HuH-7 (cell line): ENCODE results near the gene GPC2.
"Not testable (repeated sequence)": the region's sequence is repeated elsewhere in the genome, so short reads cannot be mapped to it uniquely, and the experiment has no call there.

Experiments used
- DNase-seq: peaks from one replicate; pipeline ENCODE4 v3.0.0; 2011; ENCODE audit warnings: low spot score

Gene GPC2, protein sequence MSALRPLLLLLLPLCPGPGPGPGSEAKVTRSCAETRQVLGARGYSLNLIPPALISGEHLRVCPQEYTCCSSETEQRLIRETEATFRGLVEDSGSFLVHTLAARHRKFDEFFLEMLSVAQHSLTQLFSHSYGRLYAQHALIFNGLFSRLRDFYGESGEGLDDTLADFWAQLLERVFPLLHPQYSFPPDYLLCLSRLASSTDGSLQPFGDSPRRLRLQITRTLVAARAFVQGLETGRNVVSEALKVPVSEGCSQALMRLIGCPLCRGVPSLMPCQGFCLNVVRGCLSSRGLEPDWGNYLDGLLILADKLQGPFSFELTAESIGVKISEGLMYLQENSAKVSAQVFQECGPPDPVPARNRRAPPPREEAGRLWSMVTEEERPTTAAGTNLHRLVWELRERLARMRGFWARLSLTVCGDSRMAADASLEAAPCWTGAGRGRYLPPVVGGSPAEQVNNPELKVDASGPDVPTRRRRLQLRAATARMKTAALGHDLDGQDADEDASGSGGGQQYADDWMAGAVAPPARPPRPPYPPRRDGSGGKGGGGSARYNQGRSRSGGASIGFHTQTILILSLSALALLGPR

DNA sequence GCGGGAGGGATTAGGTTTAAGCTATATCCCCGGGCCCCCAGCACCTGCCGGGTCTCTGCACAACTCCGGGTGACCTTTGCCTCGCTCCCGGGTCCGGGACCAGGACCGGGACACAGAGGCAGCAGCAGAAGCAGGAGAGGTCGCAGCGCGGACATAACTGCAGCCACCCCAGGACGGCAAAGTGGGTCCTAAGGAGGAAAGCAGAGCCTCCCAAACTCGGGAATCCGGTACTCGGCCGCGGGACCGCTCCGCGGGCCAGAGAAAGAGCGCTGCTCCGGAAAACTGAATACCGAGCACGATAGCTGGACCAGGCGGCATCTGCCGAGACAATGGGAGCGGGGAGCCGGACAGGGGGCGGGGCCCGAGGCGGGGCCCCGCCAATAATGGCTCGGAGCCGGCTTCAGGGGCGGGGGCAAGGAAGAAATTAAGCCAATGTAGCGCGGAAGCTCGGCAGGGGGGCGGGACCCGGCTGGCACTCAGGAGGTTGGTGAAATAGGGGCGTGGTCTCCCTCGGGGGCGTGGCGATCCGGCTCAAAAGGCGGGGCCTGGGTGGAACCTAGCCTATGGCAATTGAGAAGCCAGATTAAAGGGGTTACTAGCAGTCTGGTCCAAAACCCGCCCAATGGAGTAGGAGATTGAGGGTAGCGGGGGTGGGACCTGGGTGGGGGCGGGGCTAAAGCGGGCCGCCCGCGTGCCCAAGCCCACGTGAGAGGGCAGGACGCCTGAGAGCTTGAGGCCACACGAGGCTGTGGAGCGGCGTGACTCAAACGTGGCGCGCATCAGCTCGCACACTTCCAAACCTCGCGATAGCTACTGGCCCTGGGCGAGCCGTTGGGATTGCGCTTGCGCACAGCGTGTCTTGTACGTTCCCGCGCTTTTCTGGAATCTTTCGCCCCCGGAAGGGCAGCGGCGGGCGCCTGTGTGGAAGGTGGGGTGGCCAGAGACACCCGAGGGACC is at the start of gene GPC2, which contains the start of gene STAG3:
TSS of gene GPC2 (minus strand) at position 337 of the 957 bp plus-strand sequence. CDS start at position 155, 182 bp downstream.
TSS of gene STAG3 (plus strand) at position 874 of the 957 bp plus-strand sequence. CDS start 2,639 bp downstream, outside the sequence.
- DNase-seq = peak; percentile 94

DNA sequence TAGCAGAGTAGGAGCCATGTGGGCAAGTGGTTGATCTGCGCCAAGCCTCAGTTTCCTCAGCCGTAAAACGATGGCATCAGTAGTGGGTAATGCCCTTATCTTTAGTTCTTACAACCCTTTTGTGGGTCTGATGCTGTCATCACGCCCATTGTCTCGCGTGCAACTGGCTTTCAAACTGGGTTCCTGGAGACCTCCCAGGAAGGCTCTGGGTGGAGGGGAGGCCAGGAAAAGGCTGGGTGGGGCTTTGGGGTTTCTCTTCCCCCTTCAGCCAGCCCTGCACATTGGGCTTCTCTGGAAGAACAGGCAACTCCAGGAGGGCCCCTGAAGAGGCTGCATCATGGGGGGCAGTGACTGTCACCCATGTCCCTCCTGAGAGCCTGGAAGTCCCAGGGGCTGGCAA is 47.7 kb upstream of the GPC2 start:
- not testable (repeated sequence) for DNase-seq

DNA sequence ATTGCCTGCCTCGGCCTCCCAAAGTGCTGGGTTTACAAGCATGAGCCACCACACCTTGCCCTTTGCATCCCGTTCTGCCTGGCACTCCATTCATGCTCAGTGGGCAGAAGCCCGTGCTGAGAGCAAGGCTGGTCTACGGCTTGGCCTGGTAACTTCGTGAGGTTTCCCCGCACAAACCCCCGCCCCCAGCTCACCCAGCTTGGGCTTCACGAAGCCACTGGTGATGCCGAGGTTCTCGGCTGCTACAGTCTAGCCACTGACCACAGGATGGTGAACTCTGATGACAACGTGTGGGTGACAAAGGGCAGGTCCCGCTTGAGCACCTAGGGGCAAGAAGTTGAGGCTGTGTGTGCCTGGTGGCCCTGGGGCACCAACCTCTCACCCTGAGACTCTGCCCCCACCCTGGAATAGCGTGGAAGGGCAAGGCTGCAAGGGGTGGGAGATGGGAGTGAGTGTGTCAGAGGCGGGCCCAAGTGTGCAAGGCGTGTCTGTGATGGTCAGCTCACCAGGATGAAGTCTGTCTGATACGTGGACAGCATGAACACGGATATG is 46.3 kb upstream of the GPC2 start:
- not testable (repeated sequence) for DNase-seq

DNA sequence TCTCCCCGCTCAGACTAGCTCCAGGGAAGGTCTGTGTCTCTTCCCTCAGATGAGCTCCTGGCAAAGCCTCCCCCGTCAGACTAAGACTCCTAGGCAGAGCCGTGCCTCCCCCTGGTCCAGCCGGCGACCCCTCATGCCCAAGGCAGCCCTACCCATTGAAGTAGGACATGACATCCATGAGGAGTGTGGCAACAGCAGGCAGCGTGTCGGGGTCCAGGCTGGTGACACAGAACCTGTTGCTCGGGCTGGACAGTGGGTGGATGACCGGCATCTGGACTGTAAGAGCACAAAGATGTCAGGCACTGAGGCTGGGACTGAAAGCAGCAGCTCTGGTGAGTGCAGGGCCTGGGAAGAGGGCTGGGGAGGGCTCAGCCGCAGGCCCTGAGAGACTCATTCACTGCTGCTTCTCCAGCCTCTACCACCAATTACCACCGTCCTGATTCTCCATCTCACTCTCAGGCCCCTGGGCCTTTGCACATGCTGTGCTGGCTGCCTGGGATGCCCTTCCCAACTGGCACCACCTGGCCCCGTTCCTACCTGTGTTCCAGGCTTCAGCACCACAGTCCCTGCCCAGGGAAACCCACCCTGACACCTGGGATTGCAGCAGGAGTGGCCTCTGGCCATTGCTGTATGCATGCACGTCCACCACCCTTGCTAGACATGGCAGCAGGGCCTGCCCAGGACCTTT is 45.4 kb upstream of the GPC2 start:
- DNase-seq = no peak

DNA sequence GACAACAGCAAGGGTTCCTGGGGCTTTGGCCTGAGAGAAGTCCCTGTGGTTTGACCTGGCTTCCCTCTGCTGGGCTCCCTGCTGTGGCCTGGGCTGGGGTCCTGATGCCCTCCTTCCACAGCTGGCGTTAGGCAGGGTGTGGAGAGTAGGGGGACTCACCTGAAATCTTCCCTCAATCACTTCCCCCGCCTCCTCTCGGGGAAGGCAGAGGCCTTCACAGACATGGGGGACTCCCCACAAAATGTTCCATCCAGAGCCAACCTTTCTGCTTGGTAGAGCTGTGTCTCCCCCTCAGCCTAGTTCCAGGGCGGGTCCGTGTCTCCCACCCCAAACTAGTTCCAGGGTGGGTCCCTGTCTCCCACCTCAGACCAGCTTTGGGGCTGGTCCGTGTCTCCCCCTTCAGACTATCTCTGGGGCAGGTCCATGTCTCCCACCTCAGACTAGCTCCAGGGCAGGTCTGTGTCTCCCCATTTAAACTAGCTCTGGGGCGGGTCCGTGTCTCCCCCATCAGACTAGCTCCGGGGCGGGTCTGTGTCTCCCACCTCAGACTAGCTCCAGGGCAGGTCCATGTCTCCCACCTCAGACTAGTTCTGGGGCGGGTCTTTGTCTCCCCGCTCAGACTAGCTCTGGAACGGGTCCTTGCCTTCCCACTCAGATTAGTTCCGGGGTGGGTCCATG is 44.7 kb upstream of the GPC2 start:
- DNase-seq = no peak

DNA sequence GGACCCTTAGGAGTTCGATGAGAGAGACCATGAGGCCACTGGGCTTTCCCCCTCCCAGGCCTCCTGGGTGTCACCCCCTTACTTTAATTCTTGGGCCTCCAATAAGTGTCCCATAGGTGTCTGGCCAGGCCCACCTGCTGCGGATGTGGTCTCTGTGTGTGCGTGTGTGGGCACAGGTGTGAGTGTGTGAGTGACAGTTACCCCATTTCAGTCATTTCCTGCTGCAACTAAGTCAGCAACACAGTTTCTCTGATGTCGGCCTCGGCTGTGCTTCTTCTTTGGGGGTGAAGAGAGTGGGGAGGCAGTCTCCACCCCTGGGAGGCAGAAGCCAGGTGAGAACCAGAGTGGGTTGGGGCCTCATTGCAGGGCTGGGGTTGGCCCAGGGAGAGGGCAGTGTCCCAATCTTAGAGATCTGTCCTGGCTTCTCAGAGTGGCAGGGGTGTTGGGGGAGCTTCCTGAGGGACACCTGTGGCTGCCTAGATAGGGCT is 44.1 kb upstream of the GPC2 start:
- DNase-seq = no peak

DNA sequence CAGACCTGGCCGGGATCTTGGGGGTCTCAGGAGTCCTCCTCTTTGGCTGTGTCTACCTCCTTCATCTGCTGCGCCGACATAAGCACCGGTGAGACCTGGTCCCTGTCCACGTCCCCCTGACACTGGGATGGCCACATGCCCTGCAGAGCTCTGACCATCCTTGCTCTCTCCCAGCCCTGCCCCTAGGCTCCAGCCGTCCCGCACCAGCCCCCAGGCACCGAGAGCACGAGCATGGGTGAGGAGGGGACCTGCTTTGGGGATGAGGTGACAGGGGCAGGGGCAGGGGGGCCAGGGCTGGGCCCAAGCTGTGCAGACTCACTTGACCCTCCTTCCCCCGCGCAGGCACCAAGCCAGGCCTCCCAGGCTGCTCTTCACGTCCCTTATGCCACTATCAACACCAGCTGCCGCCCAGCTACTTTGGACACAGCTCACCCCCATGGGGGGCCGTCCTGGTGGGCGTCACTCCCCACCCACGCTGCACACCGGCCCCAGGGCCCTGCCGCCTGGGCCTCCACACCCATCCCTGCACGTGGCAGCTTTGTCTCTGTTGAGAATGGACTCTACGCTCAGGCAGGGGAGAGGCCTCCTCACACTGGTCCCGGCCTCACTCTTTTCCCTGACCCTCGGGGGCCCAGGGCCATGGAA is 43.5 kb upstream of the GPC2 start:
- DNase-seq = no peak

DNA sequence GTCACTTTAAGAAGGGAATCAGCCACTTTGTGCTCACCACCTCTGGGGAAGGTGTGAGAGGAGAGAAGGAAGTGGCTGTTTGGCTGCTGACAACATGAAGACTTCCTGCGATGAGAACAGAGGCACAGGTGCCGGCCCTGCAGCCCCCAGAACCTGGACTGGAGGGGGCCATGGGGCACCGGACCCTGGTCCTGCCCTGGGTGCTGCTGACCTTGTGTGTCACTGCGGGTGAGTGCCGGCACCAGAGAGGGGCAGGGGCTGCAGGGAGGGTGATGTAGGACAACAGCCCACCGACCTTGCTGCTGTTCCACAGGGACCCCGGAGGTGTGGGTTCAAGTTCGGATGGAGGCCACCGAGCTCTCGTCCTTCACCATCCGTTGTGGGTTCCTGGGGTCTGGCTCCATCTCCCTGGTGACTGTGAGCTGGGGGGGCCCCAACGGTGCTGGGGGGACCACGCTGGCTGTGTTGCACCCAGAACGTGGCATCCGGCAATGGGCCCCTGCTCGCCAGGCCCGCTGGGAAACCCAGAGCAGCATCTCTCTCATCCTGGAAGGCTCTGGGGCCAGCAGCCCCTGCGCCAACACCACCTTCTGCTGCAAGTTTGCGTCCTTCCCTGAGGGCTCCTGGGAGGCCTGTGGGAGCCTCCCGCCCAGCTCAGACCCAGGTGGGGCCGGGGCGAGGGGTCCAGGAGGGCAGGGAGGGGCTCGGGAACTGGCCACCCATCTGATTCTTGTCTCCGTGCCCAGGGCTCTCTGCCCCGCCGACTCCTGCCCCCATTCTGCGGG is 42.8 kb upstream of the GPC2 start, which contains the start of gene PVRIG:
TSS of gene PVRIG (plus strand) at position 149 of the 785 bp plus-strand sequence. CDS start at position 171, 22 bp downstream.
- not testable (repeated sequence) for DNase-seq

DNA sequence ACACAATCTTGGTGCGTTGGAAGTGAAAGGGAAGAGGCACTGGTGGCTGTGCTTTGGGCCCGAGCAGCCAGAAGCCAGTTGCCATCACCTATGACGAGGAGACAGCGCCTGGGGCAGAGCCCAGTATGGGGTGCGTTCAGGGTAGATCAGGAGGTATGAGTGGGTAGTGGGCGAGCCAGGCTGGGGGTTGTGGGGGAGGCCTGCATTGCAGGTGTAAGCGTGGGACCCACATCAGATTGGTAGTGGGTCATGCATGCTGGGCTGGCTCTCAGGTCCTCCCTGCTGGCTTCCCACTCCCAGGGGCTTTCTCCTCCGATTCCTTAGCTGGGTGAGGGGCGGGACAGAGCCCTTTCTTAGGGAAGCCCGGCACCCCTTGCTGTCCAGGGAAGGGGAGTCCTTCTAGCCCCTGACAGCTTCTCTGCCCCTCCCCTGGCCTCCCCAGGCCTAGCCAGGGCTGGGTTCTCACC is 42.1 kb upstream of the GPC2 start:
- DNase-seq = no peak

DNA sequence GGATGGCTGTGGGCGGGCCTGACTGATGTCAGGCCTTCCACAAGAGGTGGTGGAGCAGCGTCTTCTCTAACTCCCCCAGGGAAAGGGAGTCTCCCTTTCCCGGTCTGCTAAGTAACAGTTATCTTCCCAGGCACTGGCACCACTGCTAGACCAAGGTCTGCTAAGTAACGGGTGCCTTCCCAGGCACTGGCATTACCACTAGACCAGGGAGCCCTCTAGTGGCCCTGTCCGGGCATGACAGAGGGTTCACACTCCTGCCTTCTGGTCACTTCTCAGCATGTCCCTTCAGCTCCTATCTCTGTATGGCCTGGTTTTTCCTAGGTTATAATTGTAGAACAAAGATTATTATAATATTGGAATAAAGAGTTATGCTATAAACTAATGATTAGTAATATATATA is 40.8 kb upstream of the GPC2 start:
- DNase-seq = not testable (repeated sequence)

DNA sequence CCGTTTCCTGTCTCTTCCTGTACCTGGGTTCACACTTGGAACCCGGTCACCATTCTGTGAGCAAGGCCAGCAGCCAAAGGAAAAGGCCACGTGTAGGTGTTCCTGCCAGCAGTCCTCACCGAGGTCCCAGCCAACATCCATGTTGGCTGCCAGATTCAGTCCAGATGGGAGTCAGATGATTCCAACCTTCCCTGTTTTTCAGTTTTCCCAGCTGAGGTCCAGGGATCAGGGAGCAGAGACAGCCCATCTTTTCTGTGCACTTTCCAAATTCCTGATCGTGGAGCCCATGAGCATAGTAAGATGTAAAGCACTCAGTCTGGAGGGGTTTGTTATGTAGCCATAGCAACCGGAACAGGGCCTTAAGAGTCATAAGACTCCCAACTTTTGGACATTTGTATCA is 38.7 kb upstream of the GPC2 start:
- no peak for DNase-seq

DNA sequence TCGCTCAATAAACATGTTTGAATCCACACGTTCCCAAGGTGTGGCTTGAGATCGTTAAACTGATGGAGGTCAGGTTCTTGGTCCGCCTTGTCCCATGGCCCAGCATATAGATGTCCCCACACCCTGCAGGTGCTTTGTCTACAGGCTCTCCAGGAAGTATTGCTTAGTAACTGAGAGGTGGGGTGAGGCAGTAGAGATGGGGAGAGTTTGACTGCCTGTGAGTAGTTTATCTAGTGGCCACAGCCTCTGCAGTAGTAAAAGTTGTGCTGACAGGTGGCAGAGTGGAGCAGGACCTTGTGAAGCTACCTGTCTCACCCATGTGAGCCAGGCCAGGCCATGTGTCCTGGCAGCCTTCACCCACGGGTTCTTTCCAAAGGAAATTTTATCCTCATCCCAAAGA is 37.2 kb upstream of the GPC2 start:
- not testable (repeated sequence) for DNase-seq

DNA sequence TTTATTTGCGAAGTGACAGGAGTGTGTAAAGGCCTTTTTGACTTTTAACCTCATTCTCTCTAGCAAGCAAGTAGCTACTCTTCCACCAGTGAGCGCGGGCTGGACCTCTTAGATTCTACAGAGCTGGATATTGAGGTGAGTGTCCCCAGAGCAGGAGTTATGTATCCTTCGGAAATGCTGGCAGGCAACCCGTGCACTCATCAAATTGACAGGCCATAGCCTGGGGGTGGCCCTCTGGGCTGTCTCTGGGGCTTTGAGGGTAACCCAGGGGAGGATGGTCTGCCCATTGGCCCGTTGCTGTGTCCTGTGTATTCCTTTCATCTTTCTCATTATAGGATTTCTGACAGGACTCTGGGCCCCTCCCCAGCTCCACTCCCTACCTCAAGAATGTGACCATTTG is 36.5 kb upstream of the GPC2 start:
- no peak for DNase-seq

DNA sequence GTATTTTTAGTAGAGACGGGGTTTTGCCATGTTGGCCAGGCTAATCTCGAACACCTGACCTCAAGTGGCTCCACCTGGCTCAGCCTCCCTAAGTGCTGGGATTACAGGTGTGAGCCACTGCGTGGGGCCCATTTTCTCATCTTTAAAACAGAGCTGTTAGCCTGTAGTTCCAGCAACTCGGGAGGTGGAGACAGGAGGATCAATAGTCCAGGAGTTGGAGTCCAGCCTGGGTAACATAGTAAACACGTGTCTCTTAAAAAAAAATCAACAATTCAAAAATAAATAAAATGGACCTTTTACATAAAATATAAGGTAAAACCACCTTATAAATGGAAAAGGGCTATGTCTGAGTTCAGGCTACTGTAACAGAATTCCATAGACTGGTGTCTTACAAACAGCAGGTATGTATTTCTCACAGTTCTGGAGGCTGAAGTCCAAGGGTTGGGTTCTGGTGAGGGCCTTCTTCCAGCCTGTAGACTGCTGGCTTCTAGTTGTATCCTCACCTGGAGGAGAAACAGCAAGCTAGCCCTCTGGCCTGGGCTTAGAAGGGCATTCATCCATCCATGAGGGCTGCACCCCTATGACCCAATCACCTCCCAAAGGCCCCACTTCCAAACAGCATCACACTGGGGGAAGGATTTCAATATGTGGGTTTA is 35.6 kb upstream of the GPC2 start:
- no peak for DNase-seq

DNA sequence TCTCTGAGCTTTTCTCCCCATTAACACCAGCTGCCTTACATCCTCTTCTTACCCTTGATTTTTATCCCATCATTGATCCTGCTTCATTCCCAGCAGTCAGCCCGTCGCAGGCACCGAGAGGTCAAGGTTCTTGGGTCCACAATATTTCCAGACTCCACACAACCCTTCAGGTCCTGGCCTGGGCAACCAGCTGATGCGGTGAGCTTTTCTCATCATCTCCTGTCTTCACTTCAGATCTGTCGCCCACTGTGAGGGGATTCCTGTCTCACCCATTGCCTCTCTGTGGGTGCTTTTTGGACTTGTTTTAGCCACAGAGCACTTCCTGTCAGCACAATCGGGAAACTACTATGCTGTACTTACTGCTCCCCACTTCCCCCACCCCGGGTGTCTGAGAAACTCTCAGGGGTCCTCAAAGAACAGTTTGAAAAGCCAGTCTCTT is 34.2 kb upstream of the GPC2 start:
- DNase-seq = no peak

DNA sequence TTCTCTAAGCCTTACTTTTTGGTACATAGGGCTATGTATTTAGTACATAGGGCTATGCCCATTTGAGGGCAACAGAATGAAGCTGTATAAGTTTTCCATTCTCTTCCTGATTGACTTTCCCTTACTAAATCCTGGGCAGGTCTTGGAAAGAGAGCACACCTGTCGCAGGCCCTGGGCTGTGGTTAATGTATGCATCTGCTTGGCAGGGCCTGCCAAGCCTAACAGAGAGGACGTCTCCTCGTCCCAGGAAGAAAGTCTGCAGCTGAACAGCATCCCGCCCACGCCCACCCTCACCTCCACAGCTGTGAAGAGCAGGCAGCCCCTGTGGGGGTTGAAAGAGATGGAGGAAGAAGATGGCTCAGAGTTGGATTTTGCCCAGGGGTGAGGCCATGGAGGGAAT is 33.6 kb upstream of the GPC2 start:
- no peak for DNase-seq

DNA sequence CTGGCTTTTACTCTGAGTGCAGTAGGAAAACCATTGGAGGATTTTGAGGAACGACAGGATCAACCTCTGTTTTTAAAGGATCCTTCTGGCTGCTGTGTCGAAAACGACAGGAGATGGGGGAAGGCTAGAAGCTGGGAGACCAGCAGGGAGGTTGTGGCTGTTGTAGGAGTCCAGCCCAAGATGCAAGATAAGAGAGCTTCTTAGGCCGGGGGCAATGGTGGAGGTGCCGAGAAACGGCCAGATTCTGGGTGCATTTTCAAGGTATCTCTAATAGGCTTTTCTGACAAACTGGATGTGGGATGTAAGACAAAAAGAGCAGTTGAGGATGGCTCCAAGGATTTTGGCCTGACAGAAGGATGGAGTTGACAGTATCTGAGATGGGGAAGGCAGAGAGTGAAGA is 32.3 kb upstream of the GPC2 start:
- DNase-seq = no peak

DNA sequence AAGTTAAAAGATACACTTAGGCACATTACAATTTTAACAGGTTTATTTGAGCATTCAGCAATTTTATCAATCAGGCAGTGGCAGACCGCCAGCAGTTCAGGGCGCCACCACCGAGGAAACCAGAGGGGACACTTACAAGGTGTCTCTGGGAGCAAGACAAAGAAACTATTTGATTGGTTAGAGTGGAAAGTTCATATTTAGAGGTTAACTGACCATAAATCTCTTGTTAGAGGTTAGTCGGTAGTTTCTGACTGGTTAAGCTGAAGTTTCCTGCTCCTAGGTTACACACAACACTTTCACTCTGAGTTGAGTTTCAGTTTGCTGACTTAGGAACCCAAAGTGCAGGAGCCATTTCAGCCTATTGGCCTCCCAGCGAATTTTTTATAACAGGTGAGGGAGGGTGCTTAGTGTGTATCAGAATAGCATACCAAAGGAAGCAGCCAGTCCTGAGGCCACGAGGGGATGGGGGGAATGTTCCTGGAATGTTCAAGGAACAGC is 31.8 kb upstream of the GPC2 start:
- DNase-seq = no peak
